CD14-positive monocyte (primary cell): ENCODE data around the gene SZRD1. TPM values are rescaled to one million over a fixed set of nuclear protein-coding genes. Genes with fewer than 3 reads are reported as not detected.

Experiments used
- DNase-seq, 3 donors: peaks; one replicate each; pipeline ENCODE4 v3.0.0-alpha.2; 2011 to 2022
- H2AFZ ChIP-seq: 2 replicates; pipeline ENCODE4 v1.6.0; 2012; ENCODE audit warnings: mild to moderate bottlenecking, low read depth, low read length, inconsistent platforms; ENCODE audit not compliant: insufficient read depth, poor library complexity, severe bottlenecking
- H3K27ac ChIP-seq, 2 donors: 1 replicate in 1 of 2; 2 replicates in 1 of 2; pipeline ENCODE4 v1.5.1; 2012 to 2013; ENCODE audit warnings: low read length in 2 of 2, control low read depth in 1 of 2, inconsistent platforms in 1 of 2, low read depth in 1 of 2, mild to moderate bottlenecking in 1 of 2
- H3K27me3 ChIP-seq, 2 donors: one replicate each; pipeline versions ENCODE4 v1.6.0 to v1.6.1; 2011 to 2013; ENCODE audit warnings: low read length in 2 of 2; ENCODE audit not compliant: control insufficient read depth in 2 of 2, insufficient read depth in 2 of 2
- H3K36me3 ChIP-seq, 2 donors: replicated peaks in 1 of 2; 1 replicate in 1 of 2; 2 replicates in 1 of 2; pipeline versions ENCODE4 v1.5.1 to v1.6.1; 2012 to 2013; ENCODE audit warnings: low read length in 2 of 2, control low read depth in 1 of 2, inconsistent platforms in 1 of 2, mild to moderate bottlenecking in 1 of 2; ENCODE audit not compliant: insufficient read depth in 2 of 2, control insufficient read depth in 1 of 2
- H3K4me1 ChIP-seq, 2 donors: 1 replicate in 1 of 2; 2 replicates in 1 of 2; pipeline versions ENCODE4 v1.5.1 to v1.6.1; 2012 to 2013; ENCODE audit warnings: low read length in 2 of 2, control low read depth in 1 of 2, inconsistent platforms in 1 of 2, mild to moderate bottlenecking in 1 of 2, moderate library complexity in 1 of 2; ENCODE audit not compliant: insufficient read depth in 2 of 2, control insufficient read depth in 1 of 2
- H3K4me2 ChIP-seq: replicated peaks from 2 replicates; pipeline ENCODE3; 2012; ENCODE audit warnings: low read length, moderate library complexity, mild to moderate bottlenecking; ENCODE audit not compliant: poor library complexity, severe bottlenecking; ENCODE audit errors: extremely low read depth
- H3K4me3 ChIP-seq, 3 experiments: fragments of 200-600 bp in 1 of 3; sonication (generic) in 1 of 3; replicated peaks in 1 of 3; 1 replicate in 2 of 3; 2 replicates in 1 of 3; pipeline ENCODE4 v1.5.1; 2011 to 2013; ENCODE audit warnings: low read length in 3 of 3, mild to moderate bottlenecking in 3 of 3, control low read depth in 2 of 3, low read depth in 2 of 3, inconsistent platforms in 1 of 3, moderate library complexity in 1 of 3
- H3K79me2 ChIP-seq: 2 replicates; pipeline ENCODE4 v1.6.0; 2012; ENCODE audit warnings: mild to moderate bottlenecking, control low read depth, inconsistent platforms, low read length, moderate library complexity; ENCODE audit not compliant: insufficient read depth
- H3K9ac ChIP-seq: 2 replicates; pipeline ENCODE4 v1.6.0; 2017; ENCODE audit warnings: low read length, mild to moderate bottlenecking; ENCODE audit not compliant: insufficient read depth, poor library complexity, severe bottlenecking
- H3K9me3 ChIP-seq, 2 donors: replicated peaks in 1 of 2; 1 replicate in 1 of 2; 2 replicates in 1 of 2; pipeline versions ENCODE4 v1.5.1 to v1.6.1; 2012 to 2013; ENCODE audit warnings: low read length in 2 of 2, control low read depth in 1 of 2; ENCODE audit not compliant: control insufficient read depth in 1 of 2, insufficient read depth in 1 of 2
- H4K20me1 ChIP-seq: 2 replicates; pipeline ENCODE4 v1.6.0; 2012; ENCODE audit warnings: mild to moderate bottlenecking, low read length, control low read depth, moderate library complexity; ENCODE audit not compliant: insufficient read depth
- H3K27ac Mint-ChIP-seq, 7 donors: one replicate each; pipeline ENCODE4 v1.8.0; 2020; ENCODE audit warnings: mild to moderate bottlenecking in 7 of 7, mixed read lengths in 7 of 7, moderate library complexity in 6 of 7, inconsistent platforms in 2 of 7
- H3K27me3 Mint-ChIP-seq, 3 donors: one replicate each; pipeline ENCODE4 v1.8.0; 2021 to 2022; ENCODE audit warnings: low read depth in 3 of 3, mild to moderate bottlenecking in 3 of 3, mixed read lengths in 3 of 3, moderate library complexity in 3 of 3, inconsistent platforms in 1 of 3
- H3K36me3 Mint-ChIP-seq, 2 donors: one replicate each; pipeline ENCODE4 v1.8.0; 2020; ENCODE audit warnings: mixed read lengths in 2 of 2, inconsistent platforms in 1 of 2, mild to moderate bottlenecking in 1 of 2
- H3K4me1 Mint-ChIP-seq: one replicate; pipeline ENCODE4 v1.8.0; 2020; ENCODE audit warnings: mild to moderate bottlenecking, mixed read lengths
- H3K4me3 Mint-ChIP-seq, 2 donors: one replicate each; pipeline ENCODE4 v1.8.0; 2020; ENCODE audit warnings: mild to moderate bottlenecking in 2 of 2, mixed read lengths in 2 of 2, moderate library complexity in 1 of 2
- H3K9me3 Mint-ChIP-seq, 7 donors: one replicate each; pipeline ENCODE4 v1.8.0; 2020 to 2022; ENCODE audit warnings: mixed read lengths in 7 of 7, mild to moderate bottlenecking in 6 of 7, moderate library complexity in 6 of 7, inconsistent platforms in 2 of 7
- WGBS: methylation state at CpG from one replicate; pipeline ENCODE4 v1.1.5; 2013; ENCODE audit warnings: missing lambda C conversion rate; ENCODE audit not compliant: insufficient coverage; 5-methylcytosine and 5-hydroxymethylcytosine counted together
- intact Hi-C, 2 donors: fragments of 100-400 bp; cut with micrococcal nuclease; formaldehyde crosslinking; loops; one replicate each; pipeline versions ENCODE4 v1.15.0 to v1.15.1; 2023
- polyA plus RNA-seq, 3 donors: library from polyadenylated mRNA; depleted of rRNA in 1 of 3; unstranded in 2 of 3; stranded (reverse) in 1 of 3; fragments of 300-500 nt in 2 of 3; fragments of >200 nt in 1 of 3; fragmentation: Illumina TruSeq in 2 of 3; gene quantifications; 1 replicate in 2 of 3; 2 replicates in 1 of 3; pipeline ENCODE4 v1.2.3, GENCODE V29; 2012 to 2021
- TF ChIP-seq, protein P1 (sequence below): fragments of 200-600 bp; IDR thresholded peaks from one replicate; pipeline ENCODE4 v1.8.0; 2022; ENCODE audit warnings: antibody characterized with exemption, mild to moderate bottlenecking

SZRD1 gene
- polyA plus RNA-seq, 3 donors, result 46.4 to 50.5 (median 47.2) TPM

DNA sequence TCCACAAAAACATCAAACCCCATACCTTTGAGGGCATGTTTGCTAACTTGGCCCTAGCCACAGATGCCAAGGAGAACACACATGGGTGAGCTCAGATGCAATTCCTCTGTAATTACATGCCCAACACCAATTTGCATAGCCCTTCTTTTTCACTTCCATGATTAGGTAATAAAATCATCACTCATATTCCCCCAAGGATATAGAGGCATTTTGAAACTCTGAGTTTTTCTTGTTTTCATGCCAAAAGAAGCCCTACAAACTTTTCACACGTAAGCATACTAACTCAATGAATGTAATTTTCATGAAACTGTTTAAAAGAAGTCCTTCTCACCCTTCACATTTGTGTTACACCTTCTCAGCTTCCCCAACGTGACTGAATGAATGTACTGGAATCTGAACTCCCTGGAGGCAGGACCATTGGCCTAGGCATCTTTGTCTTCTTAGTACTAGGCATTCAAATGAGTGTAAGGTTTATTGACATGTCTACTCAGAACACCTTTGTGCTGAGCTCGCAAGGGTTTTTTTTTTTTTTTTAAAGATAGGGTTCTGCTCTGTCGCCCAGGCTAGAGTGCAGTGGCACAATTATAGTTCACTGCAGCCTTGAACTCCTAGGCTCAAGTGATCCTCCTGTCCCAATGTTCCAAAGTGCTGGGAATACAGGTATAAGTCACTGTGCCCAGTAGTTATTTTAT is 45.7 kb upstream of the SZRD1 start:
- H3K27me3 Mint-ChIP-seq, result no peaks in the 10 kb centered on the region
- Histone ChIP-seq H3K36me3 (peaks cover 4 to 22% of the 10 kb centered on the region in 2 donors), H3K27ac (no peak overlapping the region), H3K4me2 (no peak overlapping the region), H3K27me3 (no peaks in the 10 kb centered on the region), H3K9me3 (no peaks in the 10 kb centered on the region), H3K79me2 (peaks cover 92% of the 10 kb centered on the region), H2AFZ (no peak overlapping the region), H3K4me3 (no peak overlapping the region), H3K9ac (no peak overlapping the region), H4K20me1 (peaks cover 100% of the 10 kb centered on the region), H3K4me1 (peaks cover 8 to 12% of the 10 kb centered on the region in 2 donors)
- 80% methylated on average over 1 of the region's 4 CpGs for WGBS
- intact Hi-C loops, result no loop called here
- no peaks in the 10 kb centered on the region for H3K9me3 Mint-ChIP-seq
- H3K36me3 Mint-ChIP-seq, result peaks cover 7 to 28% of the 10 kb centered on the region in 2 donors
- H3K4me1 Mint-ChIP-seq, result peaks cover 26% of the 10 kb centered on the region
- no peak overlapping the region for H3K4me3 Mint-ChIP-seq
- TF ChIP-seq, protein P1, sequence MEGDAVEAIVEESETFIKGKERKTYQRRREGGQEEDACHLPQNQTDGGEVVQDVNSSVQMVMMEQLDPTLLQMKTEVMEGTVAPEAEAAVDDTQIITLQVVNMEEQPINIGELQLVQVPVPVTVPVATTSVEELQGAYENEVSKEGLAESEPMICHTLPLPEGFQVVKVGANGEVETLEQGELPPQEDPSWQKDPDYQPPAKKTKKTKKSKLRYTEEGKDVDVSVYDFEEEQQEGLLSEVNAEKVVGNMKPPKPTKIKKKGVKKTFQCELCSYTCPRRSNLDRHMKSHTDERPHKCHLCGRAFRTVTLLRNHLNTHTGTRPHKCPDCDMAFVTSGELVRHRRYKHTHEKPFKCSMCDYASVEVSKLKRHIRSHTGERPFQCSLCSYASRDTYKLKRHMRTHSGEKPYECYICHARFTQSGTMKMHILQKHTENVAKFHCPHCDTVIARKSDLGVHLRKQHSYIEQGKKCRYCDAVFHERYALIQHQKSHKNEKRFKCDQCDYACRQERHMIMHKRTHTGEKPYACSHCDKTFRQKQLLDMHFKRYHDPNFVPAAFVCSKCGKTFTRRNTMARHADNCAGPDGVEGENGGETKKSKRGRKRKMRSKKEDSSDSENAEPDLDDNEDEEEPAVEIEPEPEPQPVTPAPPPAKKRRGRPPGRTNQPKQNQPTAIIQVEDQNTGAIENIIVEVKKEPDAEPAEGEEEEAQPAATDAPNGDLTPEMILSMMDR, result no peak
- DNase-seq, result no peak
- H3K27ac Mint-ChIP-seq, result no peak overlapping the region

DNA sequence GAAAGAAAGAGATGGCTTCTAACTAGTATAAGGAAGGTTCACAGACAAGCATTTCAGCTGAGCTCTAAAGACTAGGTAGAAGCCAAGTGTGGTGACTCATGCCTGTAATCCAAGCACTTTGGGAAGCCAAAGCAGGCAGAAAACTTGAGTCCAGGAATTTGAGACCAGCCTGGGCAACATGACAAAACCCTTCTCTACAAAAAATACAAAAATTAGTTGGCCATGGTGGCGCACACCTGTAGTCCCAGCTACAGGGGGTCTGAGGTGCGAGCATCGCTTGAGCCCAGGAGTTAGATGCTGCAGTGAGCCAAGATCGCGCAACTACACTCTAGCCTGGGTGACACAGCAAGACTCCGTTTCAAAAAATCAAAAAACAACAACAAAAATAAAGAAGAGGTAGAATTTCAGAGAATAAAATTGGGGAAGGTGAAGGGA is 42.6 kb upstream of the SZRD1 start:
- Histone ChIP-seq H4K20me1 (peaks cover 100% of the 10 kb centered on the region), H3K36me3 (peaks cover 4 to 28% of the 10 kb centered on the region in 2 donors), H3K4me2 (no peak overlapping the region), H3K4me3 (no peak overlapping the region), H3K27me3 (no peaks in the 10 kb centered on the region), H3K79me2 (peaks cover 85% of the 10 kb centered on the region), H3K9me3 (no peaks in the 10 kb centered on the region), H2AFZ (no peak overlapping the region), H3K27ac (no peak overlapping the region), H3K4me1 (peaks cover 0 to 2% of the 10 kb centered on the region in 2 donors), H3K9ac (no peak overlapping the region)
- Mint-ChIP-seq H3K27me3 (no peaks in the 10 kb centered on the region), H3K4me1 (peaks cover 12% of the 10 kb centered on the region), H3K9me3 (no peaks in the 10 kb centered on the region), H3K4me3 (no peak overlapping the region), H3K27ac (peak overlapping the region in 1 of 7 donors; percentile 10), H3K36me3 (peaks cover 12 to 21% of the 10 kb centered on the region in 2 donors)
- intact Hi-C loops, result no loop called here
- TF ChIP-seq, protein P1, result no peak
- no peak for DNase-seq
- 100% methylated on average over 3 of the region's 6 CpGs for WGBS
